Measurements from ENCODE around the gene KLRF2.

The KLRF2 gene

GRCh38 chr12:9940375-9940774, 59.1 kb downstream of the KLRF2 start:
- no peak for DNase-seq

DNA sequence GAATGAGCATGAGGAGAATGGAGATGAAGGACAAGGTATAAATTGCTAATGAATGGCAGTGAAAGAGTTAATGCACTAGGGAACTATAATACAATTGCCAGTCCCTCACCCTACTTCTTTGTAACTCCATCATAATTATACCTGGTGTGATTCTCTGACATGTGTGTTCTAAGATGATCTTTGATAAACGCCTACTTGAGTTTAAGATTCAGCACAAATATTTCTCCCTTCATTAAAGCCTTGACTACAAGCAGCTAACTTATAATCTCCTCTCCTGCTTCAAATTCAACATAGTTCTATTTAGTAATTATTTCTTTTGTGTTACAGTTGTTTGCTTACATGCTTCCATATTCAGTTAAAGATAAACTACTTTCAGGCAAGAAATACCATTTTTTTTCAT, 60.5 kb downstream of the KLRF2 start:
- DNase-seq: no peak

GRCh38 chr12:9943240-9943639, 62.0 kb downstream of the KLRF2 start:
- no peak for DNase-seq

- DNase-seq: no peak
These were observed 63.1 kb downstream of the KLRF2 start for GRCh38 chr12:9944391-9944790.

All from stimulated activated CD4-positive, alpha-beta T cell treated with anti-CD3 and anti-CD28 coated beads, Interleukin-4, amount 100 ng/mL, for 1 hour (primary cell).